ENCODE measurements around the gene STK32B. TPM values are rescaled to one million over a fixed set of nuclear protein-coding genes. Genes with fewer than 3 reads are reported as not detected.

The STK32B gene
- total RNA-seq: 0.59 and 1.0 TPM in 2 replicates

DNA sequence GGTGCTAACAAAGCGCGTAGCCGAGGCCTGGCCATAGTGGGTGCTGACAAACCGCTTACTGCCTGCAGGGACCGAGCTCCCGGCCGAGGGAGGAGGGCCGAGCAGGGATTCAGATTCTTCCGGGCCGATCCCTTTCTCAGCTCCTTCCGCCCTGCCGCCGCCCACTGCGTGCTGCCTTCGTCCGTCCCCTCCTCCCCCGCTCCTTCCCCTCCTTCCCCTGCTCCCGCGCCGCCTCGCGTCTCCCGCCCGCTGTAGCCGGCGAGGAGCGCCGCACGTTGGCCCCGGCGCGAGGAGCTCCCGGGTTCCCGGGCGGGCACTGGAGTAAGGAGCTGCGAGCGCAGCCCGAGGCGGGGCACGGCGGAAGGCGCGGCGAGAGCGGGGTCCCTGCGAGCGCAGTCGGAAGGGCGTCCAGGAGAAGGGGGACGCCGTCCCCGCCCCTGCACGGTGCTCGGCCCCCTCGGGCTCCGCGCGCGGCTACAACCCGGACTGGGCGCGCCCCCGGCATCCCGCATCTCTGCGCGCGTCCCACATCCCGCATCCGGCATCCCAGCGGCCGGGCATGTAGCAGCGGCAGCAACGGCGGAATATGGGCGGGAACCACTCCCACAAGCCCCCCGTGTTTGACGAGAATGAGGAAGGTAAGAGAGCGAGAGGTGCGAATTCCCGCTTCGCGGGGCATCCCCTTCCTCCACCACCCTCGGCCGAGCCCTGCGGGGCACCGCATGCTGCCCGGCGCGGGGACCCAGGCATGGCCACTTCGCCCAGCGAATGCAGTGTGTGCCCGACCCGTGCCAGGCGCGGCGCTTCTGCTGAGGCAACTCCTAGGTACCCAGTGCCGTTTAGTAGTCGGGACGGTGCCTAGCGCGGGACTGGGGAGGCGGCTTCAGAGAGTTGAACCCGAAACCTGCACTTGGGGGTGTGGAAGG lies at the start of gene STK32B:
Gene STK32B, plus strand, starts transcription at position 203 of the 926 bp plus-strand sequence.

DNA sequence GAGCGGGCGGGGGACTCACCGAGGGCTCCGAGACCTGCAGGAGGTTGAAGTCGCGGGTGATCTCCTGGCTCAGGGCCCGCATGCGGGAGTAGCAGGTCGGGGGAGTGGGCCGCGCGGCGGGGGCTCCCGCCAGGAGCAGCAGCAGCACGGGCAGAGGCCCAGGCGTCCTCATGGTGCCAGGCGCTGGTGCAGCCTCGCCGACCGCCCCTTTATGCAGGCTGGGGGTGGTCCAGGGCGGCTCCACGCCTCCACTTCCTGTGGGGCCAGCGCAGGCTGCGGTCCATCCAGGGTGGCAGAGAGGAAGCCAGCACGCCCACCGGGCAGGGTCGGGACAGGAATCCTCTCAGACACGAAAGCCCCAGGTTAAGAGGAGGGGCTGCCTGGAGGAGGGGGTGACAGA lies 32.0 kb upstream of the STK32B start, which contains the start of gene CYTL1:
Gene CYTL1, minus strand, starts transcription at position 185 of the 400 bp plus-strand sequence. Its CDS starts 13 bp downstream, at position 172.

Other genes starting within 250 kb of the STK32B start
- gene MSX1, start 191.8 kb upstream of the STK32B start, total RNA-seq: 0.74 and 1.5 TPM in 2 replicates
- 0.34 and 1.5 TPM in 2 replicates for gene CYTL1, start 32.0 kb upstream of the STK32B start, total RNA-seq